ENCODE data around the gene SLC6A7. TPM values are rescaled to one million over a fixed set of nuclear protein-coding genes. Genes with fewer than 3 reads are reported as not detected.

Gene SLC6A7
- polyA plus RNA-seq, 1 experiment, result not detected

DNA sequence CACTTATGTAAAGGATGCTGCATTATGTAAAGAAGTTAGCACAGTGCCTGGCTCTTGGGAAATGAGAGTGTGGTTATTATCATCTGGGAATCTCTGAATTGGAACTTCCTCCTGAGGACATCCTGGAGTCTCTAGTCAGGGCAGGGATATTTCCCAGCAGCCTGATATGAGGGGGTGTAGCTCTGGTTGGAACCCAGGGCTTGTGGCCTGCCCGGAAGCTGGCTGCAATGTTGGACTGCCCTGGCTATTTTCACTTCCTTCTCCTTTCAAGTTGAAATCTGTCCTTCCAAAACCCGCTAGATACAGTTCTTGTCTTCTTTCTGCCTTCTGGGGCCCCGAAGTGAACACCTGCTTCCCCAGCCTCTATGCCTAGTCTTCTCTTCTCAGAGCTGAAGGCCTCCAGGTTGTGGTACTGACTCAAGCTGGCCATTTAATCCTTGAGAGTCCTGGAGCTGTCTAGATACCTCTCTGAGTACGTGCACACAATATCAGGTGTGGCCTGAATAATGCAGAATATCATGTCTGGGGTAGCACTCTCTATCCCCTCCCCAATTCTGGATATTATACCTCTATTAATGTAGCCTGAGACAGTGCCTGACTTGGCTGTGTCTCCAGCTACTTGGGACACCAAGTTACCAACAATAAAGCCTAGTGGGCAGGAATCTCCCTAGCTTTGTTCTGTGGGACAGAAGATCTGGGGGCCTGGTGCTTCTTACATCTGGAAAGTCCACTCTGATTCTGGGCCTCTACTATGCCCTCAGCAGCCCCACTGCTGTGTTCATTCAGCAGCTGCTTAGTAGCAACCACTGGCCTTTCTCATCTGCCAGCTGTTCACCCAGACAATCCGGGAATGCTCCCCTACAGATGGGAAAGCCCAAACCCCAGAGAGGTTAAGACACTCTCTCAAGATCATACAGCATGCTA, 45.0 kb downstream of the SLC6A7 start:
- CTCF ChIA-PET, result interaction anchor here (0.6 to 1.7 kb wide), 3 partner anchors 17 to 115 kb away, joined by 3 to 6 read pairs (median 4); no protein-coding TSS in a partner anchor
- Histone ChIP-seq H3K27me3 (ENCODE audit: control insufficient read depth, insufficient read depth, low read length) (no peaks in the 10 kb centered on the region), H3K27ac (ENCODE audit: low read depth, low read length) (no peak overlapping the region), H3K4me3 (ENCODE audit: low read depth, low read length) (no peak overlapping the region), H3K9me3 (ENCODE audit: control insufficient read depth, insufficient read depth, low read length) (no peaks in the 10 kb centered on the region; the same call in 1 of the 2 replicates)
- TF ChIP-seq CTCF (IDR thresholded peaks at IDR 0.05; ENCODE audit: low read depth, low read length), result no peak
- DNase-seq (ENCODE audit: low read depth, low spot score), result no peak
- POLR2A ChIA-PET, result no interaction called here

DNA sequence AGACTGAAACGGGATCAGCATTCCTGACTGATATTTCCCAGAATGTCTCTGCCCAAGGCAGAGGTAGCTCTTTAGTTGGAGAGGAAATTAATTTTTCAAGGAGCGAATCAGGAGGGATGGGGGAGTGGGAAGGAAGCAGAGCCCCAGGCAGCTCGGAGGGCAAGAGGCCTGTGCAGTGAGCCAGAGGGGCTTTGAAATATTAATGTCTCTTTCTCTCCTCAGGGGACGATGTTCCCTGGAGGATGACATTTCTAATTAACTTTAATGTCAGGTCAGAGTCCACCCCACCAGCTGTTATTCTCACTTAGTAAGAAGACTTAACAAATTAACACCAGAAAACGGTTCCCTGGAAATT, 45.6 kb downstream of the SLC6A7 start:
- no peaks in the 10 kb centered on the region; the same call in 1 of the 2 replicates for H3K9me3 ChIP-seq (ENCODE audit: control insufficient read depth, insufficient read depth, low read length)
- ChIA-PET POLR2A (no interaction called here), CTCF (interaction anchor here (1.7 kb wide), 1 partner anchor 17 kb away, joined by 6 read pairs; no protein-coding TSS in a partner anchor)
- H3K27me3 ChIP-seq (ENCODE audit: control insufficient read depth, insufficient read depth, low read length), result no peaks in the 10 kb centered on the region
- H3K4me3 ChIP-seq (ENCODE audit: low read depth, low read length), result no peak overlapping the region
- DNase-seq (ENCODE audit: low read depth, low spot score), result no peak
- TF ChIP-seq CTCF (IDR thresholded peaks at IDR 0.05; ENCODE audit: low read depth, low read length), result no peak
- no peak overlapping the region for H3K27ac ChIP-seq (ENCODE audit: low read depth, low read length)

- no peak overlapping the region for H3K27ac ChIP-seq (ENCODE audit: low read depth, low read length)
- no peak for TF ChIP-seq CTCF (IDR thresholded peaks at IDR 0.05; ENCODE audit: low read depth, low read length)
- H3K27me3 ChIP-seq (ENCODE audit: control insufficient read depth, insufficient read depth, low read length), result no peaks in the 10 kb centered on the region
- no peaks in the 10 kb centered on the region; the same call in 1 of the 2 replicates for H3K9me3 ChIP-seq (ENCODE audit: control insufficient read depth, insufficient read depth, low read length)
- ChIA-PET POLR2A (no interaction called here), CTCF (no interaction called here)
- H3K4me3 ChIP-seq (ENCODE audit: low read depth, low read length), result no peak overlapping the region
- DNase-seq (ENCODE audit: low read depth, low spot score), result no peak
These were observed 46.5 kb downstream of the SLC6A7 start for GRCh38 chr5:150236313-150236712.

GRCh38 chr5:150236981-150237754, 47.3 kb downstream of the SLC6A7 start:
- no peak overlapping the region for H3K4me3 ChIP-seq (ENCODE audit: low read depth, low read length)
- DNase-seq (ENCODE audit: low read depth, low spot score), result no peak
- no peaks in the 10 kb centered on the region for H3K27me3 ChIP-seq (ENCODE audit: control insufficient read depth, insufficient read depth, low read length)
- H3K27ac ChIP-seq (ENCODE audit: low read depth, low read length), result no peak overlapping the region
- ChIA-PET POLR2A (interaction anchor here (0.7 kb wide), 1 partner anchor 97 kb away, joined by 8 read pairs; no protein-coding TSS in a partner anchor), CTCF (interaction anchor here (0.6 kb wide), 1 partner anchor 570 kb away, joined by 3 read pairs; no protein-coding TSS in a partner anchor)
- H3K9me3 ChIP-seq (ENCODE audit: control insufficient read depth, insufficient read depth, low read length), result no peaks in the 10 kb centered on the region; the same call in 1 of the 2 replicates
- TF ChIP-seq CTCF (IDR thresholded peaks at IDR 0.05; ENCODE audit: low read depth, low read length), result no peak

All from AG04450 (cell line).